Kidney (tissue), 14 donors: ENCODE measurements around the gene CTDSP1. TPM values are rescaled to one million over a fixed set of nuclear protein-coding genes. Genes with fewer than 3 reads are reported as not detected.

Source experiments
- DNase-seq, 5 donors: peaks; one replicate each; pipeline ENCODE4 v3.0.0-alpha.2; 2013 to 2020
- FAIRE-seq: peaks from 2 replicates; lab custom pipeline; 2012; peaks lifted over from hg19 to GRCh38; lab: Jason Lieb, UNC
- H3K27ac ChIP-seq, 2 donors: one replicate each; pipeline ENCODE4 v1.7.0; 2013; ENCODE audit warnings: low read depth in 2 of 2, low read length in 2 of 2, inconsistent platforms in 1 of 2
- H3K27me3 ChIP-seq: one replicate; pipeline ENCODE4 v1.7.1; 2013; ENCODE audit warnings: low read length, inconsistent platforms; ENCODE audit not compliant: control insufficient read depth, insufficient read depth
- H3K36me3 ChIP-seq, 3 donors: one replicate each; pipeline versions ENCODE4 v1.7.0 to v1.7.1; 2013; ENCODE audit warnings: low read length in 3 of 3, control low read depth in 1 of 3, inconsistent platforms in 1 of 3; ENCODE audit not compliant: insufficient read depth in 3 of 3, control insufficient read depth in 2 of 3
- H3K4me1 ChIP-seq, 3 donors: one replicate each; pipeline versions ENCODE4 v1.7.0 to v1.7.1; 2013; ENCODE audit warnings: low read length in 3 of 3, inconsistent platforms in 1 of 3, low read depth in 1 of 3; ENCODE audit not compliant: control insufficient read depth in 2 of 3, insufficient read depth in 2 of 3
- H3K4me3 ChIP-seq, 3 donors: one replicate each; pipeline versions ENCODE4 v1.7.0 to v1.8.1; 2013; ENCODE audit warnings: low read length in 3 of 3, control low read depth in 1 of 3, inconsistent platforms in 1 of 3
- H3K9ac ChIP-seq, 3 donors: one replicate each; pipeline versions ENCODE4 v1.7.0 to v1.7.1; 2013; ENCODE audit warnings: low read length in 3 of 3, control low read depth in 1 of 3, inconsistent platforms in 1 of 3
- H3K9me3 ChIP-seq, 3 donors: one replicate each; pipeline versions ENCODE4 v1.7.0 to v1.7.1; 2013; ENCODE audit warnings: low read length in 3 of 3, control low read depth in 1 of 3, inconsistent platforms in 1 of 3; ENCODE audit not compliant: control insufficient read depth in 2 of 3, insufficient read depth in 1 of 3
- CTCF ChIP-seq: IDR thresholded peaks from 3 replicates; pipeline ENCODE4 v1.5.1; 2012; ENCODE audit warnings: mild to moderate bottlenecking, moderate library complexity, borderline replicate concordance; ENCODE audit not compliant: insufficient read depth; ENCODE audit errors: extremely low read depth
- intact Hi-C: fragments of 100-400 bp; cut with DNase I; formaldehyde crosslinking; loops from one replicate; pipeline ENCODE4 v1.11.1; 2022
- polyA plus RNA-seq: library from polyadenylated mRNA; stranded (reverse); fragments of 350-450 nt; fragmentation: Illumina TruSeq; extraction: RNeasy Lipid Tissue Mini Kit (QIAGEN cat#74804); gene quantifications from one replicate; pipeline ENCODE4 v1.2.3, GENCODE V29; 2014; ENCODE audit warnings: low read depth, low replicate concordance; ENCODE audit not compliant: insufficient read depth
- total RNA-seq: library from RNA; stranded (reverse); fragmentation: NEBNext Ultra II Directional; extraction: Animal tissue kit (Norgen Biotek cat#: 25700); gene quantifications from one replicate; pipeline ENCODE4 v1.2.1, GENCODE V29; 2021
- donor health status: control.
- donor health status: control.
- donor health status: control.
- donor health status: control.
- donor health status: control.
- donor health status: DM: yes; HTN: yes; CAD: no.
- donor health status: Normal renal cell carcinoma (clear cell type).

Gene CTDSP1
- total and polyA plus RNA-seq, 2 donors from 2014 or later, result 118 to 196 TPM

- no peak overlapping the region for H3K27ac ChIP-seq
These were observed 14.7 kb upstream of the CTDSP1 start for GRCh38 chr2:218384975-218385374.

GRCh38 chr2:218386505-218387368 lies 12.9 kb upstream of the CTDSP1 start:
- Histone ChIP-seq H3K27ac (peak overlapping the region; percentile 69 to 81), H3K36me3 (no peaks in the 10 kb centered on the region), H3K27me3 (no peaks in the 10 kb centered on the region), H3K9me3 (no peaks in the 10 kb centered on the region), H3K9ac (peak overlapping the region in 1 of 3 donors; percentile 61), H3K4me1 (peaks cover 0 to 7% (median 7%) of the 10 kb centered on the region in 3 donors), H3K4me3 (peak overlapping the region in 2 of 3 donors; percentile 54 to 66)
- intact Hi-C loops, result no loop called here
- FAIRE-seq, result no peak
- TF ChIP-seq CTCF, result no peak
- DNase-seq, result peak in 2 of 5 donors; percentile 50 to 68

More at GRCh38 chr2:218384975-218385374, 14.7 kb upstream of the CTDSP1 start:
- DNase-seq (peak in 1 of 5 donors; percentile 39), FAIRE-seq (no peak)
- Histone ChIP-seq H3K36me3 (no peaks in the 10 kb centered on the region), H3K9me3 (no peaks in the 10 kb centered on the region), H3K4me1 (peaks cover 0 to 7% (median 7%) of the 10 kb centered on the region in 3 donors), H3K27me3 (no peaks in the 10 kb centered on the region), H3K4me3 (no peak overlapping the region), H3K9ac (no peak overlapping the region)
- TF ChIP-seq CTCF, result no peak
- intact Hi-C loops, result no loop called here

GRCh38 chr2:218387369-218388194 lies 12.1 kb upstream of the CTDSP1 start:
- FAIRE-seq, result no peak
- H3K9ac ChIP-seq, result peak overlapping the region in 2 of 3 donors; percentile 26 to 61

More at GRCh38 chr2:218387369-218388194, 12.1 kb upstream of the CTDSP1 start:
- Histone ChIP-seq H3K9me3 (no peaks in the 10 kb centered on the region), H3K4me1 (peaks cover 0 to 7% (median 7%) of the 10 kb centered on the region in 3 donors), H3K36me3 (no peaks in the 10 kb centered on the region), H3K27ac (peak overlapping the region; percentile 69 to 81), H3K4me3 (peak overlapping the region; percentile 44 to 66 (median 54)), H3K27me3 (no peaks in the 10 kb centered on the region)
- no peak for TF ChIP-seq CTCF
- intact Hi-C loops, result no loop called here
- DNase-seq, result peak; percentile 83 to 94 (median 91)
